GM12878 (cell line): Measurements from ENCODE around the gene TOLLIP. TPM values are rescaled to one million over a fixed set of nuclear protein-coding genes. Genes with fewer than 3 reads are reported as not detected.
A peak's percentile ranks its signal among the peaks of the same experiment; 100 is the strongest.
"Not testable (repeated sequence)": the region's sequence is repeated elsewhere in the genome, so short reads cannot be mapped to it uniquely, and the experiment has no call there.

Source experiments
- ATAC-seq: fragments of 200-7000 bp; cut with Tn5 transposase; 3 replicates; pipeline ENCODE4 v1.9.1; 2020; ENCODE audit warnings: mild to moderate bottlenecking, moderate library complexity
- BruUV-seq: library from RNA; stranded (reverse); fragments of 400-500 nt; replicated peaks from 2 replicates; lab custom pipeline; 2021; lab: Mats Ljungman, UMichigan
- CTCF ChIA-PET: fragments of 300-600 bp; sonication (Branson Sonifier 250); formaldehyde crosslinking; extraction: SDS; loops from one replicate; lab custom pipeline; 2021; ENCODE audit warnings: inconsistent platforms; lab: Yijun Ruan, JAX
- POLR2A ChIA-PET: fragments of 350-600 bp; formaldehyde crosslinking; extraction: SDS; loops from one replicate; lab custom pipeline; 2021; ENCODE audit warnings: inconsistent platforms; lab: Charles Lee
- RAD21 ChIA-PET: fragments of 300-600 bp; sonication (Branson Sonifier 250); formaldehyde crosslinking; loops from one replicate; lab custom pipeline; 2023; ENCODE audit warnings: antibody characterized with exemption; ENCODE audit not compliant: unreplicated experiment; lab: Charles Lee
- SMC1A ChIA-PET: fragments of 300-600 bp; sonication (Branson Sonifier 250); formaldehyde crosslinking; loops from one replicate; lab custom pipeline; 2023; ENCODE audit not compliant: unreplicated experiment, uncharacterized antibody; lab: Charles Lee
- DNase-seq: peaks from one replicate; pipeline ENCODE4 v3.0.0-alpha.2; 2011; ENCODE audit warnings: low read depth, low spot score
- FAIRE-seq: peaks from 3 replicates; lab custom pipeline; 2011; peaks lifted over from hg19 to GRCh38; lab: Jason Lieb, UNC
- H2AFZ ChIP-seq: 2 replicates; pipeline ENCODE4 v1.6.0; 2011; ENCODE audit warnings: low read depth, low read length, control low read depth; ENCODE audit not compliant: control insufficient read depth
- H3K27ac ChIP-seq: 2 replicates; pipeline ENCODE4 v1.5.1; 2011; ENCODE audit warnings: control low read depth; ENCODE audit not compliant: control insufficient read depth, insufficient read depth
- H3K27me3 ChIP-seq, 2 experiments: replicated peaks in 1 of 2; 2 replicates each; pipeline versions ENCODE4 v1.6.0 to v1.6.1; 2011; ENCODE audit warnings: low read length in 1 of 2; ENCODE audit not compliant: control insufficient read depth in 2 of 2, insufficient read depth in 2 of 2
- H3K36me3 ChIP-seq, 2 experiments: 2 replicates each; pipeline ENCODE4 v1.5.1; 2011; ENCODE audit warnings: low read length in 1 of 2; ENCODE audit not compliant: control insufficient read depth in 2 of 2, insufficient read depth in 2 of 2
- H3K4me1 ChIP-seq: 2 replicates; pipeline ENCODE4 v1.6.1; 2011; ENCODE audit warnings: mild to moderate bottlenecking, low read length, moderate library complexity, mixed read lengths; ENCODE audit not compliant: control insufficient read depth, insufficient read depth
- H3K4me2 ChIP-seq: 2 replicates; pipeline ENCODE4 v1.6.0; 2011; ENCODE audit warnings: control low read depth; ENCODE audit not compliant: control insufficient read depth, insufficient read depth
- H3K4me3 ChIP-seq: fragments of 200-600 bp; sonication (generic); 2 replicates; pipeline ENCODE4 v1.5.1; 2016
- H3K79me2 ChIP-seq: 2 replicates; pipeline ENCODE4 v1.6.0; 2011; ENCODE audit warnings: low read length; ENCODE audit not compliant: control insufficient read depth, insufficient read depth
- H3K9ac ChIP-seq: 2 replicates; pipeline ENCODE4 v1.8.0; 2011; ENCODE audit warnings: low read length, control low read depth, mixed read lengths; ENCODE audit not compliant: control insufficient read depth, insufficient read depth
- H3K9me3 ChIP-seq: replicated peaks from 3 replicates; pipeline ENCODE4 v1.5.1; 2011; ENCODE audit warnings: mild to moderate bottlenecking, low read length; ENCODE audit not compliant: control insufficient read depth, insufficient read depth
- H4K20me1 ChIP-seq: 2 replicates; pipeline ENCODE4 v1.6.0; 2011; ENCODE audit not compliant: control insufficient read depth, insufficient read depth
- BHLHE40 ChIP-seq, 2 experiments: fragments of 450-650 bp in 1 of 2; IDR thresholded peaks; 2 replicates each; pipeline ENCODE4 v1.6.1; 2011 to 2017; ENCODE audit warnings: low read depth in 2 of 2, borderline replicate concordance in 1 of 2, improper control_type of control experiment in 1 of 2, low read length in 1 of 2, mild to moderate bottlenecking in 1 of 2
- BRCA1 ChIP-seq: IDR thresholded peaks from 2 replicates; pipeline ENCODE4 v1.6.1; 2011; ENCODE audit warnings: low read depth, low read length, improper control_type of control experiment
- CHD2 ChIP-seq: IDR thresholded peaks from 2 replicates; pipeline ENCODE4 v1.6.1; 2011; ENCODE audit warnings: low read depth, low read length, improper control_type of control experiment, borderline replicate concordance
- CTCF ChIP-seq, 3 experiments: IDR thresholded peaks in 2 of 3; conservative IDR thresholded peaks in 1 of 3; 2 replicates each; pipeline ENCODE4 v1.5.1; 2011; ENCODE audit warnings: low read depth in 3 of 3, low read length in 3 of 3, mild to moderate bottlenecking in 3 of 3, control low read depth in 2 of 3, moderate library complexity in 2 of 3, inconsistent platforms in 1 of 3, mixed read lengths in 1 of 3; ENCODE audit not compliant: control insufficient read depth in 2 of 3, insufficient read depth in 1 of 3; ENCODE audit errors: extremely low read depth in 1 of 3
- IRF5 ChIP-seq: fragments of 450-650 bp; IDR thresholded peaks from 2 replicates; pipeline ENCODE4 v1.6.1; 2017; ENCODE audit warnings: borderline replicate concordance
- RAD21 ChIP-seq: IDR thresholded peaks from 2 replicates; pipeline ENCODE4 v1.6.1; 2011; ENCODE audit warnings: mild to moderate bottlenecking, low read depth, low read length, moderate library complexity; ENCODE audit not compliant: insufficient read depth
- WGBS: methylation state at CpG from one replicate; pipeline ENCODE4 v1.1.6; 2016; ENCODE audit warnings: low lambda C conversion rate; ENCODE audit not compliant: insufficient replicate concordance, insufficient coverage; ENCODE audit errors: missing lambda C conversion rate; 5-methylcytosine and 5-hydroxymethylcytosine counted together
- in situ Hi-C: fragments of 300-500 bp; cut with MboI; formaldehyde crosslinking; loops from 9 replicates; pipeline ENCODE4 v1.14.3; 2018; ENCODE audit warnings: mixed read lengths
- intact Hi-C: fragments of 100-400 bp; cut with micrococcal nuclease; formaldehyde crosslinking; loops from one replicate; pipeline ENCODE4 v1.14.2; 2022; ENCODE audit not compliant: unreplicated experiment
- polyA plus RNA-seq, 11 experiments: library from polyadenylated mRNA; depleted of rRNA in 4 of 11; unstranded in 6 of 11; stranded (reverse) in 5 of 11; fragments of >200 nt; fragmentation: Nextera tagmentation in 4 of 11; fragmentation: Illumina TruSeq in 1 of 11; extraction: Ambion mirVana in 4 of 11; extraction: Trizol in 1 of 11; gene quantifications; 1 replicate in 1 of 11; 2 replicates in 10 of 11; pipeline versions ENCODE4 v1.2.1 to v1.2.3, GENCODE V29; 2011 to 2016; ENCODE audit warnings: inconsistent platforms in 2 of 11, missing spikeins in 2 of 11, low read depth in 1 of 11
- total RNA-seq, 4 experiments: library from RNA; depleted of rRNA in 3 of 4; stranded (reverse); fragments of >200 nt in 3 of 4; fragmentation: Illumina TruSeq in 1 of 4; extraction: Trizol in 1 of 4; gene quantifications; 2 replicates each; pipeline versions ENCODE4 v1.2.1 to v1.2.3, GENCODE V29; 2013 to 2021

The TOLLIP gene
- total and polyA plus RNA-seq, 10 of the 15 experiments (the other 5 are each of a cell fraction or from before 2014, with no cell fraction given), result 0.47 to 39.5 (median 21.6) TPM

GRCh38 chr11:1265480-1265879 is 44.0 kb downstream of the TOLLIP start:
- H3K4me1 ChIP-seq, H3K27ac ChIP-seq, H3K4me3 ChIP-seq, H3K79me2 ChIP-seq, ATAC-seq, H3K36me3 ChIP-seq, H2AFZ ChIP-seq, POLR2A ChIA-PET, intact Hi-C loops, H3K27me3 ChIP-seq, H4K20me1 ChIP-seq, BruUV-seq, SMC1A ChIA-PET, H3K9ac ChIP-seq, RAD21 ChIA-PET, H3K4me2 ChIP-seq, in situ Hi-C loops, H3K9me3 ChIP-seq, DNase-seq, FAIRE-seq: not testable (repeated sequence)
- CTCF ChIA-PET, result interaction anchor here (0.6 to 1.1 kb wide), 2 partner anchors 44 to 46 kb away, joined by 3 read pairs; partner anchors contain the start of gene TOLLIP
- 73% methylated on average over 4 of the region's 4 CpGs for WGBS

GRCh38 chr11:1264444-1264843 is 45.0 kb downstream of the TOLLIP start:
- peak; percentile 26; the same call in 2 of the 3 replicates for ATAC-seq
- BruUV-seq, H3K27me3 ChIP-seq, H4K20me1 ChIP-seq, FAIRE-seq, POLR2A ChIA-PET, CTCF ChIA-PET, H3K4me1 ChIP-seq, SMC1A ChIA-PET, H3K79me2 ChIP-seq, H3K9me3 ChIP-seq, H2AFZ ChIP-seq, H3K27ac ChIP-seq, H3K9ac ChIP-seq, H3K4me2 ChIP-seq, RAD21 ChIA-PET, H3K4me3 ChIP-seq, in situ Hi-C loops, intact Hi-C loops, H3K36me3 ChIP-seq: not testable (repeated sequence)
- WGBS, result 0% methylated on average over 3 of the region's 3 CpGs
- DNase-seq, result peak; percentile 39
- TF ChIP-seq IRF5, result 0 out of 2 replicates have a peak, but pooled peaks have one; percentile 49
- TF ChIP-seq CHD2, result peak; percentile 86
- TF ChIP-seq BHLHE40 (IDR thresholded peaks at IDR 0.05; ENCODE audit: borderline replicate concordance in 1 of 2, low read depth in 2 of 2, low read length in 1 of 2), result peak in 1 of 2 experiments; percentile 36; a peak in 2 of 4 replicates
- 0 out of 2 replicates have a peak, but pooled peaks have one; percentile 19 for TF ChIP-seq RAD21
- TF ChIP-seq CTCF (IDR thresholded peaks at IDR 0.05 in 2 of 3, conservative IDR thresholded peaks at IDR 0.05 in 1 of 3; ENCODE audit: control insufficient read depth in 2 of 3, extremely low read depth in 1 of 3, insufficient read depth in 1 of 3, low read depth in 3 of 3, low read length in 3 of 3), result peak in 1 of 3 experiments; percentile 33; a peak in 1 of 6 replicates
- TF ChIP-seq BRCA1, result peak; percentile 48
